ENCODE data around the gene RBKS. TPM values are rescaled to one million over a fixed set of nuclear protein-coding genes. Genes with fewer than 3 reads are reported as not detected.

RBKS gene
- total RNA-seq, 4 donors from 2014 or later, result 1.5 to 15.2 (median 15.1) TPM; not detected in 1

DNA sequence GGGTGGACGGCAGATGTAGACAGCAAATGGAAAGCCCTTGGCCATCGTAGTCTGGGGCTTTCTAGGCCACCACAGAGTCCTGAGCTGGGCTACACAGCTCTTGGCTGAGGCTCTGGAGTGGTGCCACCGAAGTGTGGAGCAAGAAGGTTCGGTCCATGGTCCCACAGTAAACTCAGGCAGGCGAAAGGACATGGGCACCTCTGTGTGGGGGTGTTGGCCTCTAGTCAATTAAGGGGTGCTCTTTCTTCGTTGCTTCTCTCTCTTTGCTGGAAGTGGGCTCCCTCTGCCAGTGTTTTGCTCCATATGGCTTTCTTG, 153.3 kb downstream of the RBKS start:
- Histone ChIP-seq H3K4me1 (peaks cover 0 to 20% (median 8%) of the 10 kb centered on the region in 4 donors), H3K27ac (peak overlapping the region in 3 of 4 donors; percentile 0 to 81 (median 70)), H3K27me3 (no peaks in the 10 kb centered on the region), H3K36me3 (no peaks in the 10 kb centered on the region), H3K9me3 (no peaks in the 10 kb centered on the region), H3K4me3 (no peak overlapping the region)
- intact Hi-C loops (cut with DNase I; ENCODE audit: low total_unique reads), result no loop called here
- no peak for TF ChIP-seq POLR2A (IDR thresholded peaks at IDR 0.05)
- no peak for TF ChIP-seq POLR2AphosphoS5 (IDR thresholded peaks at IDR 0.05)
- no peak for TF ChIP-seq EP300 (IDR thresholded peaks at IDR 0.05; ENCODE audit: low read depth)
- TF ChIP-seq, protein P1, sequence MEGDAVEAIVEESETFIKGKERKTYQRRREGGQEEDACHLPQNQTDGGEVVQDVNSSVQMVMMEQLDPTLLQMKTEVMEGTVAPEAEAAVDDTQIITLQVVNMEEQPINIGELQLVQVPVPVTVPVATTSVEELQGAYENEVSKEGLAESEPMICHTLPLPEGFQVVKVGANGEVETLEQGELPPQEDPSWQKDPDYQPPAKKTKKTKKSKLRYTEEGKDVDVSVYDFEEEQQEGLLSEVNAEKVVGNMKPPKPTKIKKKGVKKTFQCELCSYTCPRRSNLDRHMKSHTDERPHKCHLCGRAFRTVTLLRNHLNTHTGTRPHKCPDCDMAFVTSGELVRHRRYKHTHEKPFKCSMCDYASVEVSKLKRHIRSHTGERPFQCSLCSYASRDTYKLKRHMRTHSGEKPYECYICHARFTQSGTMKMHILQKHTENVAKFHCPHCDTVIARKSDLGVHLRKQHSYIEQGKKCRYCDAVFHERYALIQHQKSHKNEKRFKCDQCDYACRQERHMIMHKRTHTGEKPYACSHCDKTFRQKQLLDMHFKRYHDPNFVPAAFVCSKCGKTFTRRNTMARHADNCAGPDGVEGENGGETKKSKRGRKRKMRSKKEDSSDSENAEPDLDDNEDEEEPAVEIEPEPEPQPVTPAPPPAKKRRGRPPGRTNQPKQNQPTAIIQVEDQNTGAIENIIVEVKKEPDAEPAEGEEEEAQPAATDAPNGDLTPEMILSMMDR (IDR thresholded peaks at IDR 0.05), result no peak
- DNase-seq, result no peak
- in situ Hi-C loops (cut with MboI; ENCODE audit: low pct_ligation_motif_present in 1 of 4, low pct_unique_long_range_greater_than_20kb in 1 of 4, low sequenced_read_pairs in 3 of 4), result loop anchor here in 2 of 4 donors (25.0 kb wide), 2 partner anchors 700 to 725 kb away; no protein-coding TSS in a partner anchor
- WGBS, 2 donors (ENCODE audit: low coverage in 1 of 2), result 93% methylated on average over 6 of the region's 6 CpGs; no CpG with 5 or more reads in 1 of the 2 donors

DNA sequence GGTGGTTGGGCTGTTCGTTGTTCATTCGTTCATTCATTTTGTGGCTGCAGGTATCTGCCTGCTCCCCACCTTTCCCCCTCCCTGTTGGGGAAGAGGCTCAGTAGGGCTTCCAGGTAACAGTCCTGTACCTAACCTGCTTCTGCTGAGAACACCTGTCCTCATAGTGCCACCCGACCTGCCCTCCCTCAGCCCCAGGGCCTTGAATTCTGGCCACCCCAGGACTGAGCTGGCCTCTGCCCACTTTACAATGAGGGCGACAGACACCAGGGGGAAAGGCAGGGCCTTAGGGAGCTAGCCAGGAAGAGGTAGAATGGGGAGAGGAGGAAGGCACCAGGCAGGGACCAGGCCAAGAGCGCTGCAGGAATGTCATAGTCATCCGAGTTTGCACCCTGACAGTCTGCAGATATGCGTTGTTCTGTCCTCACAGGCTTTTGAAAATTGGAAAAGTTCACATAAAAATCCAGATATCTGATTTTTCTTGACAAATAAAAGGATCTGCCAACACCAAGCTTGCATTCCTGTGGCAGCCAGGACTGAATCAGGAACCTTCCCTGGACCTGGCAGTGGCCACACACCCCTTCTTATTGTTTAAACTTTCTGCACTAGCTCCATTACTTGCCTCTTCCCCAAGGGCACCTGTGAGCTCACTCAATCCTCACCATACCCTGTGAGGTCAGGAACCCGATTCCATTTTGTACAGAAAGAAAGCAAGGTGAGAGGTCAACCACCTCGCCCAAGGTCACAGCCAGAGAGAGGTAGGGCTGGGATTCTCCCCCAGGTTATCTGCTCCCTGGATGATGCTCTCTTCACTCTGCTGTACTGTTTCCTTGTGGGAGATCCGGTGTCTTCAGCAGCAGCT, 153.9 kb downstream of the RBKS start:
- no peak for DNase-seq
- TF ChIP-seq, protein P1 (IDR thresholded peaks at IDR 0.05), result no peak
- TF ChIP-seq EP300 (IDR thresholded peaks at IDR 0.05; ENCODE audit: low read depth), result no peak
- no peak for TF ChIP-seq POLR2A (IDR thresholded peaks at IDR 0.05)
- no peak for TF ChIP-seq POLR2AphosphoS5 (IDR thresholded peaks at IDR 0.05)
- in situ Hi-C loops (cut with MboI; ENCODE audit: low pct_ligation_motif_present in 1 of 4, low pct_unique_long_range_greater_than_20kb in 1 of 4, low sequenced_read_pairs in 3 of 4), result loop anchor here in 2 of 4 donors (25.0 kb wide), 2 partner anchors 701 to 726 kb away; no protein-coding TSS in a partner anchor
- no peaks in the 10 kb centered on the region for H3K36me3 ChIP-seq
- H3K27me3 ChIP-seq, result no peaks in the 10 kb centered on the region
- H3K27ac ChIP-seq, result peak overlapping the region; percentile 70 to 81 (median 74)
- 91 to 94% methylated on average over 3 to 10 of the region's 10 CpGs for WGBS, 2 donors (ENCODE audit: low coverage in 1 of 2)
- H3K4me3 ChIP-seq, result peak overlapping the region in 3 of 4 donors; percentile 39 to 44 (median 42)
- intact Hi-C loops (cut with DNase I; ENCODE audit: low total_unique reads), result no loop called here
- no peaks in the 10 kb centered on the region for H3K9me3 ChIP-seq
- peaks cover 0 to 20% (median 8%) of the 10 kb centered on the region in 4 donors for H3K4me1 ChIP-seq

DNA sequence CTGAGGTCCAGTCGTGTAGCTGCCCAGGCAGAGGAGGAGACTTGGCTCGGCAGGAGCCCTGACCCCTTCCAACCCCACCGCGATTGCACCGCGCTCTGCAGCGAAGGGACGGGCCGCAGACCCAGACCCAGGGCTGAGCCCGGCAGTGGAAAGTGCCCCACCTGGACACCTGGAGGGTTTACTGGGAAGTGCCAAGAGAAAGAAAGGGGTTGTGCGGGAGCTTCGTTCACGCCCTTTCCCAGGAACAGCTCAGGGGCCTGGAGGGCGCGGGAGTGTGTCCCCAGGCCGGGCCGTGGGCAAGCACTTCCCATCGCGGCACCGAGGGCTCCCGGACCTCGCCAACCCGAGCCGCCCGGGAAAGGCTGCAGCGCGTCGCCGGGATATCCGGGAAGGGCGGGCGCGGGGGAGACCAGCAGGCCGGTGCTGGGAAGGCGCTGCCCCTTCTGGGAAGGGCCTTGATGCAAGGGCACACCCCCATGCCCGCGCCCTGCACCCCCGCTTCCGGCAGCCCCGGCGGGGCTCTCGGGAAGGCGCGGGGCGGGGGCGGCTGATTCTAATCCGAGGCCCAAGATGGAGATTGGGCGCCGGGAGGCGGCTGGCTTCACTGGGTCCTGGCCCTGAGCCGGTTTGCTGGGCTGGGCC, 154.8 kb downstream of the RBKS start:
- Histone ChIP-seq H3K27me3 (no peaks in the 10 kb centered on the region), H3K36me3 (no peaks in the 10 kb centered on the region), H3K9me3 (no peaks in the 10 kb centered on the region), H3K4me3 (peak overlapping the region; percentile 18 to 44 (median 40)), H3K4me1 (peaks cover 0 to 20% (median 8%) of the 10 kb centered on the region in 4 donors), H3K27ac (peak overlapping the region; percentile 70 to 81 (median 74))
- TF ChIP-seq POLR2A (IDR thresholded peaks at IDR 0.05) (peak; percentile 68), EP300 (IDR thresholded peaks at IDR 0.05; ENCODE audit: low read depth) (peak; percentile 98), POLR2AphosphoS5 (IDR thresholded peaks at IDR 0.05) (peak; percentile 78 to 90 (median 88))
- TF ChIP-seq, protein P1 (IDR thresholded peaks at IDR 0.05), result peak in 1 of 5 experiments; percentile 47
- 9% methylated on average over 34 of the region's 51 CpGs; no CpG with 5 or more reads in 1 of the 2 donors for WGBS, 2 donors (ENCODE audit: low coverage in 1 of 2)
- peak; percentile 78 for DNase-seq
- intact Hi-C loops (cut with DNase I; ENCODE audit: low total_unique reads), result no loop called here
- in situ Hi-C loops (cut with MboI; ENCODE audit: low pct_ligation_motif_present in 1 of 4, low pct_unique_long_range_greater_than_20kb in 1 of 4, low sequenced_read_pairs in 3 of 4), result loop anchor here in 2 of 4 donors (25.0 kb wide), 2 partner anchors 702 to 727 kb away; no protein-coding TSS in a partner anchor

DNA sequence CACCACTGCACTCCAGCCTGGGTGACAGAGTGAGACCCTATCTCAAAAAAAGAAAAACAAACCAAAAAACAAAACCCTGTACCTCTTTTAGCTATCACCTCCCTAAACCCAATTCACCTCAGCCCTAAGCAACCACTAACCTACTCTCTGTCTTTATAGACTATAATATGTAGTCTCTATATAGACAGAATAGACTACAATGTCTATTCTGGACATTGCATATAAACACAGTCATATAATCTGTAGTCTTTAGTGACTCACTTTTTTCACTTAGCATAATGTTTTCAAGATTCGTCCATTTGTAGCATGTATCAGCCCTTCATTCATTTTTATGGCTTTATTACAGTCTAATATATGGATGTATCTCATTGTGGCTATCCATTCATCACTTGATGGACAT, 155.9 kb downstream of the RBKS start:
- TF ChIP-seq POLR2A (IDR thresholded peaks at IDR 0.05) (no peak), POLR2AphosphoS5 (IDR thresholded peaks at IDR 0.05) (no peak), EP300 (IDR thresholded peaks at IDR 0.05; ENCODE audit: low read depth) (no peak)
- TF ChIP-seq, protein P1 (IDR thresholded peaks at IDR 0.05), result no peak
- in situ Hi-C loops (cut with MboI; ENCODE audit: low pct_ligation_motif_present in 1 of 4, low pct_unique_long_range_greater_than_20kb in 1 of 4, low sequenced_read_pairs in 3 of 4), result loop anchor here in 2 of 4 donors (25.0 kb wide), 2 partner anchors 703 to 728 kb away; no protein-coding TSS in a partner anchor
- WGBS, 2 donors (ENCODE audit: low coverage in 1 of 2), result 67 to 70% methylated on average over 1 of the region's 1 CpG
- Histone ChIP-seq H3K4me3 (no peak overlapping the region), H3K27ac (peak overlapping the region in 1 of 4 donors; percentile 78), H3K36me3 (no peaks in the 10 kb centered on the region), H3K27me3 (no peaks in the 10 kb centered on the region), H3K9me3 (no peaks in the 10 kb centered on the region), H3K4me1 (peaks cover 0 to 20% (median 8%) of the 10 kb centered on the region in 4 donors)
- DNase-seq, result no peak
- intact Hi-C loops (cut with DNase I; ENCODE audit: low total_unique reads), result no loop called here
